ENCODE data around the gene CD1B. TPM values are rescaled to one million over a fixed set of nuclear protein-coding genes. Genes with fewer than 3 reads are reported as not detected.

Gene CD1B
- total RNA-seq, 1 experiment from 2014 or later: not detected

- no peak overlapping the region for H3K27ac ChIP-seq (ENCODE audit: low read length)
- H3K9me3 ChIP-seq (ENCODE audit: control insufficient read depth, insufficient read depth, low read depth, low read length): no peaks in the 10 kb centered on the region; the same call in 1 of the 2 replicates
- no TSS peak for BruUV-seq (replicated peaks)
- no peak for ATAC-seq
- CTCF ChIA-PET: no interaction called here
- H3K27me3 ChIP-seq (ENCODE audit: control insufficient read depth, insufficient read depth, low read length): no peaks in the 10 kb centered on the region
- no peak for DNase-seq (ENCODE audit: low read depth, low spot score)
- POLR2A ChIA-PET: no interaction called here
- in situ Hi-C loops (cut with HindIII; ENCODE audit: low pct_unique_long_range_greater_than_20kb, low sequenced_read_pairs): no loop called here
- no peaks in the 10 kb centered on the region for H3K36me3 ChIP-seq (ENCODE audit: control insufficient read depth, insufficient read depth, low read length)
- intact Hi-C loops (cut with micrococcal nuclease; ENCODE audit: unreplicated experiment): no loop called here
- H3K4me3 ChIP-seq (ENCODE audit: low read depth in 2 of 2, low read length in 2 of 2): no peak overlapping the region
- no peaks in the 10 kb centered on the region for H3K4me1 ChIP-seq (ENCODE audit: control insufficient read depth, insufficient read depth, low read length)
- TF ChIP-seq POLR2AphosphoS5 (IDR thresholded peaks at IDR 0.05; ENCODE audit: low read depth, low read length) (no peak), SIN3A (IDR thresholded peaks at IDR 0.05; ENCODE audit: borderline replicate concordance, insufficient read depth, low read depth, low read length) (no peak), REST (IDR thresholded peaks at IDR 0.05; ENCODE audit: insufficient read depth in 1 of 2, low read depth in 2 of 2, low read length in 1 of 2) (no peak), TCF7L2 (IDR thresholded peaks at IDR 0.05; ENCODE audit: low read depth, low read length) (no peak)
- TF ChIP-seq, protein P1, sequence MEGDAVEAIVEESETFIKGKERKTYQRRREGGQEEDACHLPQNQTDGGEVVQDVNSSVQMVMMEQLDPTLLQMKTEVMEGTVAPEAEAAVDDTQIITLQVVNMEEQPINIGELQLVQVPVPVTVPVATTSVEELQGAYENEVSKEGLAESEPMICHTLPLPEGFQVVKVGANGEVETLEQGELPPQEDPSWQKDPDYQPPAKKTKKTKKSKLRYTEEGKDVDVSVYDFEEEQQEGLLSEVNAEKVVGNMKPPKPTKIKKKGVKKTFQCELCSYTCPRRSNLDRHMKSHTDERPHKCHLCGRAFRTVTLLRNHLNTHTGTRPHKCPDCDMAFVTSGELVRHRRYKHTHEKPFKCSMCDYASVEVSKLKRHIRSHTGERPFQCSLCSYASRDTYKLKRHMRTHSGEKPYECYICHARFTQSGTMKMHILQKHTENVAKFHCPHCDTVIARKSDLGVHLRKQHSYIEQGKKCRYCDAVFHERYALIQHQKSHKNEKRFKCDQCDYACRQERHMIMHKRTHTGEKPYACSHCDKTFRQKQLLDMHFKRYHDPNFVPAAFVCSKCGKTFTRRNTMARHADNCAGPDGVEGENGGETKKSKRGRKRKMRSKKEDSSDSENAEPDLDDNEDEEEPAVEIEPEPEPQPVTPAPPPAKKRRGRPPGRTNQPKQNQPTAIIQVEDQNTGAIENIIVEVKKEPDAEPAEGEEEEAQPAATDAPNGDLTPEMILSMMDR (IDR thresholded peaks at IDR 0.05): no peak
Observed at GRCh38 chr1:158371188-158371953, 40.0 kb upstream of the CD1B start.

- Histone ChIP-seq H3K4me3 (ENCODE audit: low read depth in 2 of 2, low read length in 2 of 2) (no peak overlapping the region), H3K4me1 (ENCODE audit: control insufficient read depth, insufficient read depth, low read length) (no peaks in the 10 kb centered on the region), H3K9me3 (ENCODE audit: control insufficient read depth, insufficient read depth, low read depth, low read length) (no peaks in the 10 kb centered on the region; the same call in 1 of the 2 replicates), H3K27ac (ENCODE audit: low read length) (no peak overlapping the region), H3K36me3 (ENCODE audit: control insufficient read depth, insufficient read depth, low read length) (no peaks in the 10 kb centered on the region), H3K27me3 (ENCODE audit: control insufficient read depth, insufficient read depth, low read length) (no peaks in the 10 kb centered on the region)
- ATAC-seq: no peak
- in situ Hi-C loops (cut with HindIII; ENCODE audit: low pct_unique_long_range_greater_than_20kb, low sequenced_read_pairs): no loop called here
- intact Hi-C loops (cut with micrococcal nuclease; ENCODE audit: unreplicated experiment): no loop called here
- CTCF ChIA-PET: no interaction called here
- BruUV-seq (replicated peaks): no TSS peak
- POLR2A ChIA-PET: no interaction called here
- no peak for DNase-seq (ENCODE audit: low read depth, low spot score)
- TF ChIP-seq SIN3A (IDR thresholded peaks at IDR 0.05; ENCODE audit: borderline replicate concordance, insufficient read depth, low read depth, low read length) (no peak), TCF7L2 (IDR thresholded peaks at IDR 0.05; ENCODE audit: low read depth, low read length) (no peak), POLR2AphosphoS5 (IDR thresholded peaks at IDR 0.05; ENCODE audit: low read depth, low read length) (no peak), REST (IDR thresholded peaks at IDR 0.05; ENCODE audit: insufficient read depth in 1 of 2, low read depth in 2 of 2, low read length in 1 of 2) (no peak)
- TF ChIP-seq, protein P1 (IDR thresholded peaks at IDR 0.05): no peak
Observed at GRCh38 chr1:158366783-158367182, 35.5 kb upstream of the CD1B start.

Measured in Panc1 (cell line).